GM18508 (cell line): ENCODE results near the gene BANF2.
"Not testable (repeated sequence)": the region's sequence is repeated elsewhere in the genome, so short reads cannot be mapped to it uniquely, and the experiment has no call there.

Source experiments
- ATAC-seq: cut with Tn5 transposase; IDR thresholded peaks from one replicate; pipeline ENCODE4 v1.9.1; 2021; ENCODE audit warnings: moderate number of reproducible peaks; ENCODE audit not compliant: insufficient read depth, unreplicated experiment

The BANF2 gene

DNA sequence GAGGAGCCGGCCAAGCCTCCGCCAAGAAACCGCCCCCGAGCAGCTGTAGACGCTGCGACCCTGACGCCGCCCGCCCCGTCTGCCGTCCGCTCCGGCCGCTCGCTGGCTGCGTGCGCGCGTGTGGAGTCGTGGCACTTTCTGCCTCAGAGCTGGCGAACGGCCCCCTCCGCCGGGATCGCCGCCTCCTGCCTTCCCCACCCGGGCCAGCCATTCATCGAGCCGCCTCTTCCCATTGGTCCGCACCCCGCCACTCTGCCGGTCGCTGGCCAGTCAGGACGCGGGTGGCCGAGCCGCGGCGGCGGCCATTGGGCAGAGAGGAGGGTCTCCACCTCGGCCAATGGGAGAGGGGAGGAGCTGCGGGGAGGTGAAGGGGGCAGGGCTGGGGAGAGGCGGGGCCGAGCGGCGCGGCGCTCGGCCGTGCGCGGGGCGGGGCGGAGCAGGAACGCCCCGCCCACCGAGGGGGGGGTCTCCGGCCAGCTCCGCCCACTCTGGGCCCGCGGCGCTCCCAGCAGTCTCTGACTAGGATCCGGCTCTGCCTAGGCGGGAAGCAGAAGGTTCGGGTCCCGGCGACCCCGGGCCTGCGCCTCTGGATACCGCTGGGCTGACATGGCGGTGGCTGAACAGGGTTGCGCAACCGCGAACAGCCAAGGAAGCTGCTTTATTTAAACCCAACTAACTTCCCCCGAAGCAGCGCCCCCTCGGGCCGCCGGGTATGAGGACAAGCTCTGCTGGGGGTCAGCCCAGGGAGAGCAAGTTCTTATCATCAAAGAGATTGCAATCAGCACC lies 17.5 kb upstream of the BANF2 start, which contains the start of gene RRBP1:
TSS of gene RRBP1 (minus strand) at position 140 of the 786 bp plus-strand sequence. CDS start 21,735 bp downstream, outside the sequence.
- ATAC-seq: peak; percentile 61

DNA sequence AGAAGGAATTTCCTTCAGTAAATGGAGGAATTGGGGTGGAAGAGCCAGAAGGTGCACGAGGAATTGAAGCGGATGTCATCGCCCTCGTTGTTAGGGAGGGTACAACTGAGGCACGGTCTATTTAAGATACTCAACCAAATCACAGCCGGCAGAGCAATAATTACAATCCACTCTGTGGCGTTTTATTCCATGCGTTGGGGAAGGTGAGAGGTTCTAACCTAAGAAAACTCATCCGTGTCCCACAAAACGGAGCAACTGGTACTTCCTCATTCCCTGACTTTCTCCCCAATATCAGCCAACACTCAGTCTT lies 16.9 kb upstream of the BANF2 start:
- ATAC-seq: no peak

- ATAC-seq: no peak
Measured at GRCh38 chr20:17683218-17684076, 16.3 kb upstream of the BANF2 start.

GRCh38 chr20:17684077-17684888 lies 15.5 kb upstream of the BANF2 start:
- ATAC-seq: no peak

- ATAC-seq: no peak
Measured at GRCh38 chr20:17685168-17685567, 14.6 kb upstream of the BANF2 start.

GRCh38 chr20:17687800-17688199 lies 12.0 kb upstream of the BANF2 start:
- no peak for ATAC-seq

GRCh38 chr20:17688965-17689364 lies 10.8 kb upstream of the BANF2 start:
- ATAC-seq: no peak

GRCh38 chr20:17690144-17690543 lies 9.6 kb upstream of the BANF2 start:
- ATAC-seq: no peak

DNA sequence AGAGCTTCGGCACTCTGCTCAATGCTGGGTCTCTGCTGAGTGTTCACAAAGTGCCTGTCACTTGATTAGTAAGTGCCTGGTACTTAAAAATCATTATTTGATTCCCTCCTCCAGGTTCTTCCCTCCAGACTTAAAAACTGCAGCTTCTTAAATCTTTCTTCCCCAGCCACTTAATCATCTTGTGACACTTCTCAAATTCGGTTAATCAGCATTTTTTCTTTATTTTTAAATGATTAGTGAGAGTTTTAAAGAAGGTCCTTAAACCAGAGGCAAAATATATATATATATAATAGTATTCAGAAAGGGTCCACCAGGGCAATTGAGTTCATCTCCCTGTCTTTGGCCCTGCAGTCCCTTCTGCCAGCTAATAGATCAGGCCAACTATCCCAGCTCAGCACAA lies 8.0 kb upstream of the BANF2 start:
- ATAC-seq: no peak

GRCh38 chr20:17693444-17694001 lies 6.2 kb upstream of the BANF2 start:
- no peak for ATAC-seq

DNA sequence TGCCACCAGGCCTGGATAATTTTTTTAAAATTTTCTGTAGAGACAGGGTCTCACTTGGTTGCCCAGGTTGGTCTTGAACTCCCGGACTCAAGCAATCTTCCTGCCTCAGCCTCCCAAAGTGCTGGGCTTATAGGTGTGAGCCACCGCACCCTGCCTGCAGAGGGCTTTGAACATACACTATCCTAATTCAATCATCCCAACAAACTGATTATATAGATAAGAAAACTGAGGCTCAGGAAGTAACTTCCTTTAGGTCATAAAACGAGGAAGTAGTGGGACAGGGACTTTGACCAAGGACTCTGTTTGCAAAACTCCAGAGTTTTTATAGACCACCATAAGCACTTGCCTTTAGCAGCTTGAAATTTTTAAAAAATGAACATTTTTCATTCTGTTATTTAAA lies 5.0 kb upstream of the BANF2 start:
- no peak for ATAC-seq

- no peak for ATAC-seq
Measured at GRCh38 chr20:17696287-17696686, 3.5 kb upstream of the BANF2 start.

GRCh38 chr20:17697171-17697570 lies 2.6 kb upstream of the BANF2 start:
- no peak for ATAC-seq

DNA sequence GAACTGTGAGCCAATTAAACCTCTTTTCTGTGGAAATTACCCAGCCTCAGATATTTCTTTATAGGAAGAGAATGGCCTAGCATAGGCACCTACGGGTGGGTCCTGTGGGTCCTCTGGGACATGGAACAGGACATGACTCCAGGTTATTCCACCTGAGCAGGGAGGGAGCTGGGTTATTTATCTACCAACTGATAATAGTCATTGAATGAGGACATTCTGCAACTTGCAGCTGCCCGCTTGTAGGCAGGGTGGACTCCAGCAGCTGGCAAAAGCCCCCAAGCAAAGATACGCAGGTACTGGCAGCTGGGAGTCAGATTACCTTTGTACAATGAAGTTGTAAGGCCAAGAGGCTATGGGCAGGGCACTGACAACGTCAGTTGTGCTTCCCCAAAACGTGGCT lies 1.4 kb upstream of the BANF2 start:
- no peak for ATAC-seq

- no peak for ATAC-seq
Measured at GRCh38 chr20:17700637-17701036, 871 bp downstream of the BANF2 start.

DNA sequence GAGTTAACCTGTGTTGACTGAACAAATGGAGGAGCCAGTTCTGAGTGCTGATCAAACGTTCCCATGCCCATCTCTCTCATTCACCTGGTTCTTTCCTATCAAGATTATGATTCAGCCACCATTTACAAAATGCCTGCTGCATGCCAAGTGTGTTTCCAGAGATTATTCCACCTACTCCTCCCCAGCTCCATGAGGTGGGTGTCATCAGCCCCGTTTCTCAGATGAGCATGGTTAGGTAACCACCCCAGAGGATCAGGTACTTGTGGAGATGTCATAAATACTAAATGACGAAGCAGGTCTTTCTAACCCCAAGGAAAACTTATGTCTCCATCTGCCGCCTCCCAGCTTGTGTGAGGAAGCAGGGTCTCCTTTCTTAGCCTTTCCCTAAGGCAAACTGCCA lies 2.1 kb downstream of the BANF2 start:
- no peak for ATAC-seq

DNA sequence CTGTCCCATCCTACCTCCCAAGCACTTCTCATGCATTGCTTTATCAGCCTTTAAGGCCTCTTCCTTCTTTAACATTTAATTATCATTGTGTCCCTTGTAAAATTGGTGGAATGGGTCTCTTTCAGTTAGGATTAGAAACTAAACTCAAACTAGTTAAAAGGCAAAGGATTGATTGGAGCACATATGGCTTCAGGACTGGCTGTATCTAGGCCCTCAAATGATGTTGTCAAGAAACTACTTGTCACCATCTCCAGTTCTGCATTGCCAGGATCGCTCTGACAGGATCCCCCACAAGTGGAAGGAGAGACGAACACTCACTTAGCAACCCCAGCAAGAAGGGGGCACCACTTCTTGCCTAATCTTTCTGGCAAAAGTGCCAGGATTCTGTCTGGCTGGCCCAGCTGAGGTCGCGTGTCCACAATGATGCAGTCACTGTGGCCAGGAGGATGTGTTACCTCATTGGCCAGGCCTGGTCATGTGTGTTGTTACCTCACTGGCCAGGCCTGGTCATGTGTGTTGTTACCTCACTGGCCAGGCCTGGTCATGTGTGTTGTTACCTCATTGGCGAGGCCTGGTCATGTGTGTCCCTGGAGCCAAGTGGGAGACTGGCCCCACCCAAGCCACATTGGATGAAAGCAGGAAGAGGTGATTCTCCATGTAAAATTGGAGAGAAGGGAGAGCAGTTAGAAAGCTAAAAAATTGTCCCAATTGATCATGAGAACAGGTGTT lies 5.0 kb downstream of the BANF2 start:
- no peak for ATAC-seq

DNA sequence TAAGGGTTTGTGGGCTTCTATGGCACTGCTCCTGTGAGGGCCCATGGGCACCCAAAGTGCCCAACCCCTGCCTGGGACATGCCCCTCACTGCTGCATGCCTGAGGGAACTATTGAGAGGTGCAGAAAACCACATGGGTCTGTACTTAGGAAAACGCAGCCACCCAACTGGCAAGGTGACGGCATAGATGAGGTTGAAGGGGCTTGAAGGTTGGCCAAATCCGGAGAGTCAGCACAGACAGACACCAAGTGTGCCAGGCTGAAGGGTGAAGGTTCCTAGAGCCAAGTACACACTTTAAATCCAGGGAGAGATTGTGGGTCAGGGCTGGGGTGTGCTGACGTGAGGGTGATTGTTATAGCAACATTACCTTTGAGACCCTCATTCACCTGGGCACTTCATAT lies 6.2 kb downstream of the BANF2 start:
- ATAC-seq: no peak

GRCh38 chr20:17706632-17707031 lies 6.9 kb downstream of the BANF2 start:
- no peak for ATAC-seq

DNA sequence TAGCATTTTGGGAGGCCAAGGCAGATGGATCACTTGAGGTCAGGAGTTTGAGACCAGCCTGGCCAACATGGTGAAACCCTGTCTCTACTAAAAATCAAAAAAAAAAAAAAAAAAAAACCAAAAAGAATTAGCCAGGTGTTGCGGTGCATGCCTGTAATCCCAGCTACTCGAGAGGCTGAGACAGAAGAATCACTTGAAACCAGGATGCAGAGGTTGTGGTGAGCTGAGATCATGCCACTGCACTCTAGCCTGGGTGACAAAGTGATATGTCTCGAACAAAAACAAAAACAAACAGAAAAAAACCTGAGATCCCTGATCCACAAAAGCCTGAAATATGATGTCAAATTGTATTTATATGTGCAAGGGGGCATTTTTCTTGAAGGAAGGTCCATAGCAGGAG lies 8.2 kb downstream of the BANF2 start:
- not testable (repeated sequence) for ATAC-seq
